Measurements from ENCODE around the gene AFP.

The AFP gene

GRCh38 chr4:73468170-73468569, 32.1 kb downstream of the AFP start:
- Histone ChIP-seq H3K23ac (ENCODE audit: low read length) (no peak overlapping the region), H2BK5ac (ENCODE audit: low read depth, low read length, poor library complexity) (no peak overlapping the region), H2AFZ (ENCODE audit: insufficient read depth, low read length, poor library complexity) (no peak overlapping the region), H4K91ac (ENCODE audit: low read depth, low read length) (no peak overlapping the region), H3K9me3 (ENCODE audit: insufficient read depth, low read depth, low read length) (no peaks in the 10 kb centered on the region), H2AK5ac (ENCODE audit: low read length) (no peak overlapping the region), H3K4ac (ENCODE audit: low read depth, low read length) (no peak overlapping the region), H3K79me1 (ENCODE audit: low read length) (no peaks in the 10 kb centered on the region), H3K4me1 (ENCODE audit: control insufficient read depth in 1 of 2, insufficient read depth in 2 of 2, low read length in 2 of 2) (no peaks in the 10 kb centered on the region), H3K18ac (ENCODE audit: low read length) (no peak overlapping the region), H3K14ac (ENCODE audit: low read length) (no peak overlapping the region), H3K27me3 (ENCODE audit: insufficient read depth, low read length) (no peaks in the 10 kb centered on the region), H3K9ac (ENCODE audit: low read length) (no peak overlapping the region), H3K36me3 (ENCODE audit: control insufficient read depth in 1 of 2, insufficient read depth in 2 of 2, low read length in 2 of 2) (no peaks in the 10 kb centered on the region), H4K12ac (ENCODE audit: low read depth, low read length) (no peak overlapping the region), H4K8ac (ENCODE audit: low read depth, low read length) (no peak overlapping the region), H2BK120ac (ENCODE audit: insufficient read depth, low read length, poor library complexity) (no peak overlapping the region), H2BK12ac (ENCODE audit: low read length) (no peak overlapping the region), H3K79me2 (ENCODE audit: control insufficient read depth, insufficient read depth, low read length, poor library complexity) (no peaks in the 10 kb centered on the region), H3K4me3 (ENCODE audit: low read depth, low read length) (no peak overlapping the region), H3K4me2 (ENCODE audit: low read length) (no peak overlapping the region), H3K27ac (ENCODE audit: low read depth, low read length) (no peak overlapping the region)
- WGBS (ENCODE audit: extremely low coverage, insufficient coverage, insufficient read length) = no CpG with 5 or more reads among the region's 3 CpGs
- no peak for DNase-seq

DNA sequence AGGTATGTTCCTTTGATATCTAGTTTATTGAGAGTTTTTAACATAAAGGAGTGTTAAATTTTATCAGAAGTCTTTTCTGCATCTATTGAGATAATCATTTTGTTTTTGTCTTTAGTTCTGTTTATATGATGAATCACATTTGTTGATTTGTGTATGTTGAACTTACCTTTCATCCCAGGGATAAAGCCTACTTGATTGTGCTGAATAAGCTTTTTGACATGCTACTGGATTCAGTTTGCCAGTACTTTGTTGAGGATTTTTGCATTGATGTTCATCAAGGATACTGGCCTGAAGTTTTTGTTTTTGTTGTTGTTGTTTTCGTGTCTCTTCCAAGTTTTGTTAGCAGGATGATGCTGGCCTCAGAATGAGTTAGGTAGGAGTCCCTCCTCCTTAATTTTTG, 34.7 kb downstream of the AFP start:
- Histone ChIP-seq H4K12ac (ENCODE audit: low read depth, low read length) (no peak overlapping the region), H4K91ac (ENCODE audit: low read depth, low read length) (no peak overlapping the region), H3K4me2 (ENCODE audit: low read length) (no peak overlapping the region), H3K9me3 (ENCODE audit: insufficient read depth, low read depth, low read length) (peaks cover 3% of the 10 kb centered on the region), H3K27ac (ENCODE audit: low read depth, low read length) (no peak overlapping the region), H3K9ac (ENCODE audit: low read length) (no peak overlapping the region), H2AK5ac (ENCODE audit: low read length) (no peak overlapping the region), H3K79me2 (ENCODE audit: control insufficient read depth, insufficient read depth, low read length, poor library complexity) (no peaks in the 10 kb centered on the region), H4K8ac (ENCODE audit: low read depth, low read length) (no peak overlapping the region), H2BK120ac (ENCODE audit: insufficient read depth, low read length, poor library complexity) (no peak overlapping the region), H3K4ac (ENCODE audit: low read depth, low read length) (no peak overlapping the region), H3K27me3 (ENCODE audit: insufficient read depth, low read length) (no peaks in the 10 kb centered on the region), H3K14ac (ENCODE audit: low read length) (no peak overlapping the region), H2BK12ac (ENCODE audit: low read length) (no peak overlapping the region), H3K4me1 (ENCODE audit: control insufficient read depth in 1 of 2, insufficient read depth in 2 of 2, low read length in 2 of 2) (no peaks in the 10 kb centered on the region), H3K36me3 (ENCODE audit: control insufficient read depth in 1 of 2, insufficient read depth in 2 of 2, low read length in 2 of 2) (no peaks in the 10 kb centered on the region), H3K4me3 (ENCODE audit: low read depth, low read length) (no peak overlapping the region), H3K79me1 (ENCODE audit: low read length) (no peaks in the 10 kb centered on the region), H3K18ac (ENCODE audit: low read length) (no peak overlapping the region), H2BK5ac (ENCODE audit: low read depth, low read length, poor library complexity) (no peak overlapping the region), H3K23ac (ENCODE audit: low read length) (no peak overlapping the region), H2AFZ (ENCODE audit: insufficient read depth, low read length, poor library complexity) (no peak overlapping the region)
- no CpG with 5 or more reads among the region's 1 CpG for WGBS (ENCODE audit: extremely low coverage, insufficient coverage, insufficient read length)
- DNase-seq = no peak

- no peak overlapping the region for H2AFZ ChIP-seq (ENCODE audit: insufficient read depth, low read length, poor library complexity)
- WGBS (ENCODE audit: extremely low coverage, insufficient coverage, insufficient read length) = no CpG with 5 or more reads among the region's 11 CpGs
- no peak overlapping the region for H3K9ac ChIP-seq (ENCODE audit: low read length)
- H4K91ac ChIP-seq (ENCODE audit: low read depth, low read length) = no peak overlapping the region
- H3K79me2 ChIP-seq (ENCODE audit: control insufficient read depth, insufficient read depth, low read length, poor library complexity) = no peaks in the 10 kb centered on the region
- no peaks in the 10 kb centered on the region for H3K27me3 ChIP-seq (ENCODE audit: insufficient read depth, low read length)
- H3K36me3 ChIP-seq (ENCODE audit: control insufficient read depth in 1 of 2, insufficient read depth in 2 of 2, low read length in 2 of 2) = no peaks in the 10 kb centered on the region
- H3K4ac ChIP-seq (ENCODE audit: low read depth, low read length) = no peak overlapping the region
- no peak overlapping the region for H3K4me3 ChIP-seq (ENCODE audit: low read depth, low read length)
- H4K8ac ChIP-seq (ENCODE audit: low read depth, low read length) = no peak overlapping the region
- DNase-seq = no peak
- peaks cover 8% of the 10 kb centered on the region for H3K9me3 ChIP-seq (ENCODE audit: insufficient read depth, low read depth, low read length)
- no peak overlapping the region for H4K12ac ChIP-seq (ENCODE audit: low read depth, low read length)
- H3K18ac ChIP-seq (ENCODE audit: low read length) = no peak overlapping the region
- no peak overlapping the region for H2BK5ac ChIP-seq (ENCODE audit: low read depth, low read length, poor library complexity)
- no peaks in the 10 kb centered on the region for H3K79me1 ChIP-seq (ENCODE audit: low read length)
- H3K23ac ChIP-seq (ENCODE audit: low read length) = no peak overlapping the region
- H3K27ac ChIP-seq (ENCODE audit: low read depth, low read length) = no peak overlapping the region
- H2AK5ac ChIP-seq (ENCODE audit: low read length) = no peak overlapping the region
- H3K4me1 ChIP-seq (ENCODE audit: control insufficient read depth in 1 of 2, insufficient read depth in 2 of 2, low read length in 2 of 2) = no peaks in the 10 kb centered on the region
- no peak overlapping the region for H2BK12ac ChIP-seq (ENCODE audit: low read length)
- no peak overlapping the region for H3K14ac ChIP-seq (ENCODE audit: low read length)
- no peak overlapping the region for H2BK120ac ChIP-seq (ENCODE audit: insufficient read depth, low read length, poor library complexity)
- no peak overlapping the region for H3K4me2 ChIP-seq (ENCODE audit: low read length)
Observed at GRCh38 chr4:73477176-73477575, 41.2 kb downstream of the AFP start.

GRCh38 chr4:73479323-73479722, 43.3 kb downstream of the AFP start:
- Histone ChIP-seq H3K27me3 (ENCODE audit: insufficient read depth, low read length) (no peaks in the 10 kb centered on the region), H3K18ac (ENCODE audit: low read length) (no peak overlapping the region), H4K12ac (ENCODE audit: low read depth, low read length) (no peak overlapping the region), H4K8ac (ENCODE audit: low read depth, low read length) (no peak overlapping the region), H2AFZ (ENCODE audit: insufficient read depth, low read length, poor library complexity) (no peak overlapping the region), H2BK12ac (ENCODE audit: low read length) (no peak overlapping the region), H2AK5ac (ENCODE audit: low read length) (no peak overlapping the region), H3K79me1 (ENCODE audit: low read length) (no peaks in the 10 kb centered on the region), H3K9ac (ENCODE audit: low read length) (no peak overlapping the region), H3K4me1 (ENCODE audit: control insufficient read depth in 1 of 2, insufficient read depth in 2 of 2, low read length in 2 of 2) (no peaks in the 10 kb centered on the region), H3K9me3 (ENCODE audit: insufficient read depth, low read depth, low read length) (peaks cover 8% of the 10 kb centered on the region), H3K27ac (ENCODE audit: low read depth, low read length) (no peak overlapping the region), H3K36me3 (ENCODE audit: control insufficient read depth in 1 of 2, insufficient read depth in 2 of 2, low read length in 2 of 2) (no peaks in the 10 kb centered on the region), H3K4me2 (ENCODE audit: low read length) (no peak overlapping the region), H3K4ac (ENCODE audit: low read depth, low read length) (no peak overlapping the region), H2BK5ac (ENCODE audit: low read depth, low read length, poor library complexity) (no peak overlapping the region), H2BK120ac (ENCODE audit: insufficient read depth, low read length, poor library complexity) (no peak overlapping the region), H3K14ac (ENCODE audit: low read length) (no peak overlapping the region), H3K4me3 (ENCODE audit: low read depth, low read length) (no peak overlapping the region), H3K79me2 (ENCODE audit: control insufficient read depth, insufficient read depth, low read length, poor library complexity) (no peaks in the 10 kb centered on the region), H4K91ac (ENCODE audit: low read depth, low read length) (no peak overlapping the region), H3K23ac (ENCODE audit: low read length) (no peak overlapping the region)
- DNase-seq = no peak
- no CpG with 5 or more reads among the region's 1 CpG for WGBS (ENCODE audit: extremely low coverage, insufficient coverage, insufficient read length)

Data from trophoblast cell (in vitro differentiated cells and primary cell).